HG03095 (cell line): ENCODE results near the gene SLC37A1.

ENCODE experiments used
- ATAC-seq: cut with Tn5 transposase; IDR thresholded peaks from one replicate; pipeline ENCODE4 v1.9.1; 2021; ENCODE audit warnings: moderate library complexity; ENCODE audit not compliant: unreplicated experiment

Gene SLC37A1

DNA sequence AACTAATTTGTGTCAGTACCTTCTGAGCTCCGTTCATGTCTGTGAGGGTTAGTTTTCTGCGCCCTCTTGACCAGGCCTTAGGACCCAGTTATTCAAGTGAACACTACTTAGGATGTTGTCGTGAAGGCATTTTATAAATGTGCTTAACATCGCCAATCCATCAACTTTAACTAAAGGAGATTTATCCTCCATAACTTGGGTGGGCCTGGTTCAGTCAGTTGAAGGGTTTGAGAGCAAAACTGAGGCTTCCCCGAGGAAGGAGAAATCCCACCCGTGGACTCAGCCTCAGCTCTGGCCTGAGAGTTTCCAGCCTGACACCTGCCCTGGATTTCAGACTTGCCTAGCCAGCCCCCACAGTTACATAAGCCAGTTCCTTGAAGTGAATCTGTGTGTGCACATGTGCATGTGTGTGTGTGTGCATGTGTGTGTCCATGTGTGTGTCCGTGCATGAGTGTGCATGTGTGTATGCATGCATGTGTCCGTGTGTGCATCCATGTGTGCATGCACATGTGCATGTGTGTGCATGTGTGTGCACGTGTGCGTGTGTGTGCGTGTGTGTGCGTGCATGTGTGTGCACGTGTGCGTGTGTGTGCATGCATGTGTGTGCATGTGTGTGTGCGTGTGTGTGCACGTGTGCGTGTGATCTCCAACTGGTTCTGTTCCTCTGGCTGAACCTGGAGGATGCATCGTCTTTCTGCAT, 77.7 kb downstream of the SLC37A1 start:
- no peak for ATAC-seq

- no peak for ATAC-seq
Observed at GRCh38 chr21:42592156-42592820, 78.6 kb downstream of the SLC37A1 start.

DNA sequence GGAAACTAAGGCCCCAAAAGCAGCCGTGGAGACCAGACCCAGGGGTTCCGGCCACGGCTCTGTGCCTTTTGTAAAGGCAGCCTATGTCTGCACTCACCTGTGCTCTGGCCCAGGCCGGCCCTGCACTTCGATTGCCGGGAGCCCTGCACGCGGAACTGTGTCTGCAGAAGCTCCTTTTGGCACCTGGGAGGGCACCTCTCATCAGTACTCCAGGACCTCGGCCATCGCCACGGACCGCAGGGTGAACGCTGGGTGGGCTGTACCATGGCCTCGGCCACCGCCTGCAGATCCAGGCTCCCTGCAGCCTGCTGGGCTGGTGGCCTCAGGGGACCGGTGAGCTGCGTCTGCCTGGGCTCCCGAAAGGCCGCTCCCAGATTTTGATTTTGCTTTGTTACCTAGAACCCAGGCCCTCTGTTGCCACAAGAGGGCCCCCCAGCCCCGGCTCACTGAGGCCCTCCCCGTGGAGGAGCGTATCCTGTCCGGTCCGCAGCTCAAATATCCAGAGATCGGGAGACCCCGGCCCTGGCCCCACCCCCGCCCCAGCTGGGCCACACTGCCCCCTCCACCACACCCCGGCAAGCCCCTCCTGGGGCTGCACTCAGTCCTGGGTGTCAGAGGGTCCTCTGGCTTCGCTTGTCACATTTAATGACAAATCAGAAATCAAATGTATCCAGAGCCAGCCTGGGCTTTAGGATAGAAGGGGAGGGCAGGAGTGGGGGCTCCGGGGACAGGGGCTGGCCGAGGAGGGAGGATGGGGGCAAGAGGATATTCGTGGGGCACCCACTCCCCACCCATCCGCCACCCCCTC, 79.6 kb downstream of the SLC37A1 start:
- no peak for ATAC-seq

DNA sequence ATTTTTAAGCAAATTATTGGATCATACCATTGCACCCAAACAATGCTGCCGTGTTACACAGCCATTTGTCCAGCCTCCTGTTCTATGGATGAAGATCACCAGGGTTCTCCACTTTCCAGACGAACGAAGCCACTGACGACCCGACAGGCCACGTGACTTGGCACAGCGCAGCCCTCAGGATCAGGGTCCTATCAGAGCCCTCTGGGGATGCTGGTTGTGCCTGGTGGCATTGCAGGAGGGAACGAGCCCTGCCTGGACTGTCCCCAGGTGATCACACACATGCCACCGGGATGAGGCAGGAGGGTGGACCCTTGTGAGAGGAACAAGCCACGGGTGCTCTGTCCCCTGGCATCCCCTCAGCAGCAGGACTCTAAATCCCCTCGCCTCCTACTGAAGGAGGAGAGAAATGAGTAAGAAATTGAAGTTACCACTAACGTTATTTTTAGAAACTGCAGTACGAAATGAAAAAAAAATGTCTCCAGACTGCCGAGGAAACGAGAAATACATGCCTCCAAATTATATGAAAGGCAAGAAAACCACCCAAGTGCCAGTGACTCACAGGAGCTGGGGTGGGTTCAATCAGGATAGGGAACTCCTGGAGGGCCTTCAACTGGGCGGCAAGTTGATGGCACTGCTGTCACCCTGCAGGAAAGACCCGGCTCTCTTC, 81.1 kb downstream of the SLC37A1 start:
- no peak for ATAC-seq

DNA sequence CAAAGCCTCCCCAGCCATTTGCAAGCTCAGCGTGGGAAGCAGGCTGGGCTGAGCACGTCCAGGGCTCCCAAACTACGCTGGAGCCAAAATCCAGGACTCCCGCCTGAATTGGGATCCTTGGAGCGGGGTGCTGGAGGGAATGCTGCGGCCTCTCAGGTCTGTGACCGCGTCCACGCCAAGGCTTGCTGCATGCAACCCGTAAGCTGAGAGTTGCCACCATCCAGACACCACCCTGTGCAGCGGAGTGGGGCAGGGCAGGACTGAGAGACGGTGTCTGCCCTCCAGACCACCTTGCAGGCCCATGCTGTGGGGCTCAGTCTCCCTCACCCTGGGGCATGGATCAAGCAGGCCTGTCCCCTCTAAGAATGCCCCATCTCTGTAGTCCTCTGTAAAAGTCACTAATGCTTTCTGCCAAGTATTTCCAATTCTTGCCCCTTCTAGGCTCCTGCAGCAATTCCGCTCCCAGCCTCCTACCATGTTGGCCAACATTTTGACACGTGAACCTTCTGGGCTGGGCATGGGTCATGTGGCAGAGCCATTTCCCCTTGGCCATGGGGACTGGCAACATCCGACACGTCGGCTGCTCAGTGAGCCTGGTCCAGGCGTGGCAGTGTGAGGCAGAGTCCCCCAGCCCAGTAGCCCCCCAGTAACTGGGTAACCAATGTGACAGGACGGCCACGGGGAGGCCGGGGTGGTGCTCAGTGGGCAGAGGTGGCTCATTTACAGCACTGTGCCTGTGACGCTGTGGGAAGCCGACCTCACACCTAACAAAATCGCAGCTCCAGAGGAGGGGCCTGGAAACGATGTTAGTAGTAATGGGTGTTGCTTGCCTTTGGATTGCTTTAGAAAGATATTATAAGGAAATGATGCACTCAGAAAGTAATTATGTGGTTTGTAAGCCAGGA, 81.9 kb downstream of the SLC37A1 start:
- no peak for ATAC-seq

DNA sequence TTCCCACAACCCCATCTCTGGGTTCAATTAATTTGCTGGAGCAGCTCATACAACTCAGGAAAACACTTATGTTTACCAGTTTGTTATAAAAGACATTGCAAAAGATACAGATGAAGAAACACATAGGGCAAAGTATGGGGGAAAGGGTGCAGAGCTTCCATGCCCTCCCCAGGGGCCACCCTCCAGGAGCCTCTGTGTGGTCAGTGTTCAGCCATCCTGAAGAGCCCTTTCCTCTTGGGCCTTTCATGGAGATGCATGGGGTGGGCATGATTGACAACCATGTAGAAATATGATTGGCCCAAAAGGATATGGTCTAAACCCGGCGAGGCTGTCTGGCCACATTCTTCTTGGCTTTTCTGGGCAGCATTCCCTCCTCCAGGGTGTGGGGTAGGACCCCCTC, 83.0 kb downstream of the SLC37A1 start:
- ATAC-seq = no peak

GRCh38 chr21:42597487-42598158, 84.0 kb downstream of the SLC37A1 start:
- ATAC-seq = no peak

DNA sequence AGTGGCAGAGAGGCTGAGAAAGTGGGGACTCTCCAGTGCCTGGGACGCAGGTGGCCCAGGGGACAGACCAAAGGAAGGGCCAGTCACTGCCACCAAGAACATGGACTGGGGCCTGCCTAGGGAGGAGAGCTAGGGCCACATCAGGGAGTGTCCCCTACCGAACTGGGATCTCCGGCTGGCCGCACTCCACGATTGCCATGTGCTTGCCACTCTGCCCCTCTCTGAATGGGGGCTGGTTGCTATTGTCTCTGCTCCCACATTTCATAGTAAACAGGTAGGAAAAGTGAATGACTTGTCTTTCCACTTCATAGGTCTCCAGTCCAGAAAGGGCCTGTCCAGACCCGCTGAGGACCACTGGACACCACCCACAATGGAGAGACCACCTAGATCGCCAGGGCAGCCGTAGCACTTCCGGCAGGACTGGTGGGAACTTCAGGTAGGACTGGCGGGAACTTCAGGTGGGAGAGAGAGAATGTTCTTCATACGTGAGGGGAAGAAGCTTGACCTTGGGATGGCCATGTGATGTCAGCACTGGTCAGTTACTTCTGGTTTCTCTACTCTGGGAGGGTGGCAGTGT, 84.6 kb downstream of the SLC37A1 start:
- no peak for ATAC-seq

DNA sequence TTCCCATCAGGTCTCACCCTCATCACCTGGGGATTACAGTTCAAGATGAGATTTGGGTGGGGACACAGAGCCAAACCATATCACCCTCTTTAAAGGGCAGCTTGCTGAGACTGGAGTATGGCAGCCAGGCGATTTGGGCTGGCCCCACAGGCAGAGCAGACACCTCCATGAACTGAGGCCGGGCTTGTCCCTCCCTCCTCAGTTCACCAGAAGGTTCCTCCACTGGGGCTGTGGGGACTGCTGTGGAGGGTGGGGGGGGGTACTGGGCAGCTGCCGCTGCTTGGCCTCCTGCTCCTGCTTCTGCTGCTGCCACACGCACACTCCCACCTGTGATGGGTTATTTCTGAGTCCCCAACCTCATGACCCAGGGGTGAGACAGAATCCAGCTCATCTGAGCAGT, 85.8 kb downstream of the SLC37A1 start:
- ATAC-seq = no peak

DNA sequence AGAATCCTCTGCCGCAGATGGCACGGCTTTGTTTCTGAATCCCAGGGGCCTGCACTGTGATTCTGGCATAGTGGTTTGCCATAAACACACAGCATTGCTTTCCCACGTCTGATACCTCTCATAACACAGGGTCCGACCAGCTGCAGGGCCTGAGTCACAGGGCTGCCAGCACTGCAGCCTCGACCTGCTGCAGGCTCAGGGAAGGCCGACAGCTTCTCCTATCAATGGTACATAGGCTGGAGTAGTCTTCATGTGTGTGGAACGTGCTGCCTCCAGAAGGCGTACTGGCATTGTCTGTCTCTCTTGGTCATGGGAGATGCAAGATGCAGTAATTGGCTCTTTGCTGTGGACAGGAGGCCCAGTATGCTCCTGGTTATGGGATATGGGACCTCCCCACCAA, 86.3 kb downstream of the SLC37A1 start:
- ATAC-seq = no peak

DNA sequence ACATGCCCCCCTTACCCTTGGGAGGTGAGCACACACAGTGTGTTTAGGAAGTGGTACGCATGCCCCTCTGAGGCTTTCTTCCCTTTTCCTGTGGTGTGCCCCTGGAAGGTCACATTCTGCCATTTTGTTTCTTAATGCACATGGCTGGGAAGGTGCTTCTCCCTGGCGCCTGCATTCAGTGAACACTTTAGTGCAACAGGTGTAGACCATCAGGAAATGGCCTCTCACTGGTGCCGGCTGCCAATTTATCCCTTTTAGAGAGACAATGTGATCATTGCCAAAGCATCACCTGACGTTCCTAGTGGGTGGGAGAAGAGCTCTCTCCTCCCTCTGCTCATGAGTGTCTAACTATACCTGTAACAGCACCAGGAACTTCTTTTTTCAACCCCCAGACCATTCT, 88.0 kb downstream of the SLC37A1 start:
- no peak for ATAC-seq

- no peak for ATAC-seq
Observed at GRCh38 chr21:42607102-42607501, 93.5 kb downstream of the SLC37A1 start.

DNA sequence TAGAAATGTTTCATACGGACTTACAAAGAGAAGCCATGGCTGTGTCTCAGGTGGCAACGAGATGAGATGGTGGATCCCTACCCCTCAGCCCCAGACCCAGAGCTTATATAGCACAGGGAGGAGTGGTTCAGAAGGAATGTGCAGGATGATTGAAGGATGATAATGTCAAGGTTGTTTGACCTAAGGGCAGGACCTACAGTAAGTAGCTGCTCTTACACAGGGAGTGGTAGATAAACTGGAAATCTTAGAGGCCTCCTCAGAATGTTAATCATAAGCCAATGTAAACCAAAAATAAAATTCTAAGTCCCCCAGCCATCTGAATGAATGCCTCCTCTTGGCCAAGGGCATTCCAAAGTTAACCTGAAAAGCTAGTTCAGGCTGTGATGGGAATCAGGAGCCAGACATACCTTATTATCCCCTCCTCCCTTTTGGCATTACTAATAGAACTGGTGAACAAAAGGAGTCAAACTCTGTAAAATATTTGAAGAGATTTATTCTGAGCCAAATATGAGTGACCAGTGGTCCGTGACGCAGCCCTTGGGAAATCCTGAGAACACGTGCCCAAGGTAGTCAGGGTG, 94.0 kb downstream of the SLC37A1 start:
- no peak for ATAC-seq

GRCh38 chr21:42608446-42608845, 94.8 kb downstream of the SLC37A1 start:
- no peak for ATAC-seq

DNA sequence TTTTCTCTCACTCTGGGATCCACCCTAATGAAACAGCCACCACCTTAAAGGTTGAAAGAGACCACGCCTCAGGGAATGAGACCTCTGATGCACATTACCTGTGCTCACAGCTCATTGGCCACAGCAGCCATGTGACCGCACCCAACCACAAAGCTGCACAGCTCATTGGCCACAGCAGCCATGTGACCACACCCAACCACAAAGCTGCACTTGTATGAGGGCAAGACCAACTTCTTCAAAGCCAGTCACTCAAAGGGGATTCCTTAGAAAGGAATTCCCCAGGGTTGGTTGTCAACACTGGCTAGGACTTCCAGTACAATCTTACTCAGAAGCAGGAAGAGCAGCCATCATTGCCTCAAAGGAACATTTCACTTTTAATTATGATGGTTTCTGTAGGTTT, 96.2 kb downstream of the SLC37A1 start:
- no peak for ATAC-seq

DNA sequence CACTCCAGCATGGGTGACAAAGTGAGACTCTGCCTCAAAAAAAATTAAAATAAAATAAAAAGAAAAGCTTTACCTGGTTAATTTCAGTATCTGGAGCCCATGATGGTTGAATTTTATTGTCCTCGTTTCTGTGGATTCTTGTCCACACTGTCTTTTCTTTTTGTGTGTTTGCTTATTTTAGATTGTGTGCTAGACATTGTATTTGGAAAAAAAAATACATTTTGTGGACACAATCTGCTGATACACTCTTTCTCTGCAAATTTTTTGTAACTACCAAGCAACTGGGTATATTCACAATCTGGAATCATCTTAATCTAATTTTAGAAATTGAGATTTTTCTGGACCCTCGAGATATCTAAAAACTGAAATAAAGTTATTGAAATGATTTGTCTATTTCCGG, 98.2 kb downstream of the SLC37A1 start:
- no peak for ATAC-seq

DNA sequence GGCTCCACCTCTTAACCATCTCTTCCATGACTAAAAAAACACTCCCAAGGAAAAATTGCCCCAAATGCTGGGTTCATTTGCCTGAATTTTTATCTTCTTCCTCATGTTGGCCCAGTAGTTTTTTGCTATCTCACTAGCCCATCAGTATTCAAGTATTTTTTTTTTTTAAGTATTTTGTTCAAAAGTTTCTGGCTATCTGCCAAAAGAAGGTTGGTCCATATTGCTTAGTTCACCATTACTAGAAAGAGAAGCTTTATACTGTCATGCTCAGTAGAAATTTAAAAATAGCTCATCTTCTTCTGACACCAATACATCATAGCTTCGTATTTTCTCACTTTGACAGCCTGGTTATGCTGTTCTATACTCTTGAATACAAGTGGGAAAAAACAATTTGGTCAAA, 98.7 kb downstream of the SLC37A1 start:
- ATAC-seq = no peak

- no peak for ATAC-seq
Observed at GRCh38 chr21:42613756-42614155, 100.1 kb downstream of the SLC37A1 start.

DNA sequence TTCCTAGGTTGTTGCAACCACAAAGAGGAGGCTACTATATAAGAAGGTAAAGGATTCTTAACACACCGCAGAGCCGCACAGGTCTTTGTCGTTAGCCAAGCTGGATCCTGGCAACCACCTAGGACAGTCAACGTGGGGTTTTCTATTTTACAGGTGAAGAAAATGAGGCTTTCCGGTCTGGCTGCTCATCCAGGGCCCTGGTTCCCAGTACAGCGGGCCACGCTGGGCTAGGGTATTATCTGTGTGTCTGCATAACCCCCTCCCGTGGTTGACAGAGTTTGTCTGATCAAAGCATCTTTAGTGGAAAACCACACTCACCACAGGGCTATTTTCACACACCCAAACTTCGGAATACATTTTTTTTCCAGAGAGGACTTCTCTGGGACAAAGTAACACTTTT, 100.7 kb downstream of the SLC37A1 start:
- ATAC-seq = no peak
